Measurements from ENCODE around the gene VWA5B2.
A peak's percentile ranks its signal among the peaks of the same experiment; 100 is the strongest.

VWA5B2 gene

DNA sequence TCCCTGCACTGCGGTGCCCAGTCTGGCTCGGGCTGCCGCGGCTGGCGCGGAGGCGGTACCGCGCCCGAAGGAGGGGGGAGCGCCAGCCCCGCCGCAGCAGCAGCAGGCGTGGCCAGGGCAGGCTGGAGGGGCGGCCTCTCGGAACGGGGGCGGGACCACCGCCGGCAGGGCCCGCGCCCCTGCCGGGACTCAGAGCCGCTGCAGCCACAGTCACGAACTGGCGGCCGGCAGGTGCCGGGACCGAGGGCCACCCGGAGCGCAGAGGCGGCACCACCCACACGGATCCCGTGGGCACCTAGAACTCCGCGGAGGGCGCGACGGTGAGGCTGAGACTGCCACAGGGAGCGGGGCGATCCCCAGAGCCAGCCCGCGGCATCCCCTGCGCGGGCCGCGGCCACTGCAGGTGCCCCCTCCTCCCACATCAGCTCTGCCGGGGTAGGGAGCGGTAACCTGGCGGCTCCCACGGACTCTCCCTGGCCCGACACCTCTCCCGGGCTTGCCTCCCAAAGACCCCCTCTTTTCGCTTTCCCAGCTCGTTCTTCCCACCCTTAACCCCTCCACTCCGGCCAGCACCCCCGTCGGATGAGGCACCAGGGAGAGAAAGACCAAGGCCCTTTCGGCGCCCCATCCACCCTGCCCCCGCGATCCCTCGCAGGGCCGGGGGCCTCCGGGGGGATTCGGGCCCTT, at the start of gene VWA5B2:
Gene VWA5B2 (plus strand): TSS at position 192 of the 687 bp plus-strand sequence. CDS start 944 bp downstream, outside the sequence.
- DNase-seq (ENCODE audit: low read depth in 3 of 3) = peak; percentile 44 to 46 (median 44)

DNA sequence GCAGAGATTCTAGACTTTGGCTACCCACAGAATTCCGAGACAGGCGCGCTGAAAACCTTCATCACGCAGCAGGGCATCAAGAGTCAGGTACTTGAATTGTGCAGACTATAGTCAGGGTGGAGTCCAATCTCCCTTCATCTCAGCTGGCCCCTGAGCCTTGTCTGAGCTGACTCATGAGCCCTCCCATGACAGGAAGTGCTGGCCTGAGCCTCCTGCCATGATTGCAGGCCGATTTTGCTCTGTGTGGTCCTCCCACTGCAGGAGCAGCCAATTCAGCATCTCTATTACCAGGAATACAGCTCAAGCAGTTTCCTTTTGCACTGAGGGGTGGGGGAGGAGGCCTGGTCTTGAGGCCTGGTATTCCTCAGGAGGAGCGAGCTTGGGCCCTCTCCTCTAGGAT, 49.2 kb upstream of the VWA5B2 start:
- DNase-seq (ENCODE audit: low read depth in 3 of 3) = no peak

DNA sequence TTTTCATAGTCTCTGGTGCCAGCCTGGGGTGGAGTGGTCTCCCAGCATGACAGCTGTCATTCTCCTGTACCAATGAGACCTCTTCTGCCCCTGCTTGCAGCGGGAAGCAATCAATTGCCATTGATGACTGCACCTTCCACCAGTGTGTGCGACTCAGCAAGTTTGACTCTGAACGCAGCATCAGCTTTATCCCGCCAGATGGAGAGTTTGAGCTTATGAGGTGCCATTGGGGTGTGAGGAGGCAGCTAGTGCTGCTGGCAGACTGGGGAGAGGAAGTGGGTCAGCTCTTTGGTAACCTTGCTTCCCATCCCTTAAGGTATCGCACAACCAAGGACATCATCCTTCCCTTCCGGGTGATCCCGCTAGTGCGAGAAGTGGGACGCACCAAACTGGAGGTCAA, 47.8 kb upstream of the VWA5B2 start:
- no peak for DNase-seq (ENCODE audit: low read depth in 3 of 3)

DNA sequence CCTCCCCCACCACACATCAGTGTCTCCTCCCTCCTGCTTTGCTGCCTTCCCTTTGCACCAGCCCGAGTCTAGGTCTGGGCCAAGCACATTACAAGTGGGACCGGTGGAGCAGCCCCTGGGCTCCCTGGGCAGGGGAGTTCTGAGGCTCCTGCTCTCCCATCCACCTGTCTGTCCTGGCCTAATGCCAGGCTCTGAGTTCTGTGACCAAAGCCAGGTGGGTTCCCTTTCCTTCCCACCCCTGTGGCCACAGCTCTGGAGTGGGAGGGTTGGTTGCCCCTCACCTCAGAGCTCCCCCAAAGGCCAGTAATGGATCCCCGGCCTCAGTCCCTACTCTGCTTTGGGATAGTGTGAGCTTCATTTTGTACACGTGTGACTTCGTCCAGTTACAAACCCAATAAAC, 45.7 kb upstream of the VWA5B2 start:
- no peak for DNase-seq (ENCODE audit: low read depth in 3 of 3)

DNA sequence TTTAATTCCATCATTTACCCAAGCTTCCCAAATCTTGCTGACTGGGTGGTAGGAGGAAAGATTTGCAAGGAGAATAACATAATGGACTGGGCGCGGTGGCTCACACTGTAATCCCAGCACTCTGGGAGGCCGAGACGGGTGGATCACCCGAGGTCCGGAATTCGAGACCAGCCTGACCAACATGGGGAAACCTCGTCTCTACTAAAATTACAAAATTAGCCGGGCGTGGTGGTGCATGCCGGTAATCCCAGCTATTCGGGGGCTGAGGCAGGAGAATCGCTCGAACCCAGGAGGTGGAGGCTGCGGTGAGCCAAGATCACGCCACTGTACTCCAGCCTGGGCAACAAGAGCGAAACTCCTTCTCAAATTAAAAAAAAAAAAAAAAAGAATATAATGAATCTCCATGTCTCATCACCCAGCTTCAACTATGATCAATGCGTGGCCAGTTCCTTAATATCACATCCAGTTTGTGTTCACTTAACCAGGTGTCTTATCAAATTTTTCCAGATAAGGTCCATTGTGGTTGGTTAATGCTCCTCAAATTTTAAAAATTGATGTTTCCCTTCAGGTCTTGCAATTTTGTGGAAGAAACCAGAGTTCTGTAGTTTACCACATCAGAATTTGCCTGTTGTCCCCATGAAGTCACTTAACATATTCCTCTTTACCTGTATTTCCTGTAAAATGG, 44.7 kb upstream of the VWA5B2 start:
- no peak for DNase-seq (ENCODE audit: low read depth in 3 of 3)

DNA sequence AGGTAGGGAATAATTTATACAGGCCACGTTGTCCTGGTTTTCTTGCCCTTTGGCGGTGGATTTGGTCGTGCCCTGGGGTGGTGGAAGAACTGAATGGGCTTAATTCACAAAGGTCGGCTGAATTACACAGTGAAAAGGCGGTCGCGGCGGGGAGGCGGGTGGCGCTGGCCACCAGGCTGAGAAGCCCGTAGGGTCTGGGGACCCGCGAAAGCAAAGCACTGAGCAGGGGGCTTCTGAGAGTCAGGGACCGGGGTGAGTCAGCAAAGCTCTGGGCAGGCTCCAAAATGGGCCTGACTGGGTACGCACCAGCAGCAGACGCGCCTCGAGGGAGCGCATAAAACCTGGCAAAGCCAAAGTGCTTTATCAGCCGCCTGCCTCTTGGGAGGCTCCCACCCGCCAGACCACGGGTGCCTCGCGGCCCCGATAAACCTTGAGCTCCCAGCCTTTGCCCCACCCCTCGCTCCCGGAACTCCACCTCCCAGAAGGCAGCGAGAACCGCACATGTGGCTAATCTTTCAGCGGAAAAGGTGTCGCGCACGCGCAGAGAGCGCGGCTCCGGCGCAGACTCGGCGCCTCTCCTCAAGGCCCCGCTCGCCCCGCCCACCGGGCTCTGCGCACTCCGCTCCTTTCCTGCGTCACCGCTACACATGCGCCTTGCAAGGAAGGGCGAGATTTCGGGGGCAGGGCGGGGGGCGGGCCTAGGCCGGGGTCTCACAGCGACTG, 43.8 kb upstream of the VWA5B2 start:
- DNase-seq (ENCODE audit: low read depth in 3 of 3) = peak; percentile 98 to 99 (median 98)

DNA sequence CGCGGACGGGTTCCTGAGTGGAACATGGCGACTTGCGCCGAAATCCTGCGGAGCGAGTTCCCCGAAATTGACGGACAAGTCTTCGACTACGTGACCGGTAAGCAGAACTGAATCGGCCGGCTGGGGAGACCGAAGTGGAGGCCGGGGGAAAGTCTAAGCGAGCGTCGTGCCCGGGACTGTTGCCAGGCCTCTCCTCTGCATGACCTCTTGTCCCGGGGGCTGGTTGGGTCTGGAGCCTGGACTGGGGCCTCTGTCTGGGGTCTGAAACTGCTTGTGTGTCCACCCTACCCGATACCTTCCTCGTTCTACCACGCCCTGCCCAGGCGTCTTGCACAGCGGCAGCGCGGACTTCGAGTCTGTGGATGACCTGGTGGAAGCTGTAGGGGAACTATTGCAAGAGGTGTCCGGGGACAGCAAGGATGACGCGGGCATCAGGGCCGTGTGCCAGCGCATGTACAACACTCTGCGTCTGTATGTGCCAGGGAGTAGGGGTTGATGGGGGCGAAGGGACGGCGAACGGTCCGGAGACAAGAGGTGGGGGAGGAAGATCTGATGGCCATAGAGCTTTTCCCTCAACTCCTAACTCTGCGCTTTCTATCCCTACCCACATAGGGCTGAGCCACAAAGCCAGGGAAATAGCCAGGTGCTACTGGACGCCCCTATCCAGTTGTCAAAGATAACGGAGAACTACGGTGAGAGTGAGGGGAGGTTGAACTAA, 43.0 kb upstream of the VWA5B2 start, which contains the start of gene ABCF3:
Gene ABCF3 (plus strand): TSS at position 16 of the 718 bp plus-strand sequence. CDS start 9 bp downstream, at position 25.
- DNase-seq (ENCODE audit: low read depth in 3 of 3) = no peak

DNA sequence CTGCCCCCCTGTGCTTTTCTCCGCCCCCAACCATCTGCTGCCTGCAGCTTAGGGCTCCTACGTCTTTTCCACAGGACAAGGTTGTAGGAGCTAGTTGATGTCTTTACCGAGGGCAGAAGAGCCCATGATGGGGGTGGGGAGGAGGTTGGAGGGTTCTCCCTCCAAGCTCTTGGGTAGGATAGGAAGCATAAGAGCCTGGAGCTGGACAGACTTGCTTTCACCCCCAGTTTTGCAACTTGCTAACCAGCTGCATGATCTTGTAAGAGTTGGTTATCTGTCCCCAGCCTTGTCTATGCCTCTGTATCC, 42.5 kb upstream of the VWA5B2 start:
- DNase-seq (ENCODE audit: low read depth in 3 of 3) = no peak

DNA sequence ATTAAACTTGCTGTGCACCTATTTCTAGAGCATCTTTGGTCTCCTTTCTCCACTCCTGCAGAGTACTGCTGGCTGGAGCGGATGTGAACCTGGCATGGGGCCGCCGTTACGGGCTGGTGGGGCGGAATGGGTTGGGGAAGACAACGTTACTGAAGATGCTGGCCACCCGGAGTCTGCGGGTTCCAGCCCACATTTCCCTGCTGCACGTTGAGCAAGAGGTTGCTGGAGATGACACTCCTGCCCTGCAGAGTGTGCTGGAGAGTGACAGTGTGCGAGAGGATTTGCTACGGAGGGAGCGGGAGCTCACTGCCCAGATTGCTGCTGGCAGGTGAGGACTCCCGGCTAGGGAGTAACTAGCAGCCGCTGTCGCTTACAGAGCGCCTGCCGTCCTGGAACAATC, 41.3 kb upstream of the VWA5B2 start:
- DNase-seq (ENCODE audit: low read depth in 3 of 3) = no peak

DNA sequence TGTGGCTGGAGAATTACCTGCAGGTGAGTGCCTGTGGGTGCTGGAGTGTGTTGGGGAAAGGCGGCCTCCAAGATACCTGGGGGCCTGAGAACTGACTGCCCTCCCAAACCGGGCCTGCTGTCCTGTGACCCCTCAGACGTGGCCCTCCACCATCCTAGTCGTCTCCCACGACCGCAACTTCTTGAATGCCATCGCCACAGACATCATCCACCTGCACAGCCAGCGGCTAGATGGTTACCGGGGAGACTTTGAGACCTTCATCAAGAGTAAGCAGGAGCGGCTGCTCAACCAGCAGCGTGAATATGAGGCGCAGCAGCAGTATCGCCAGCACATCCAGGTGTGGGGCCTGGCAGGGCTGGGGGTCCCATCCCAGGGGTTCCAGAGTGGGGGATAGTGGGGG, 40.0 kb upstream of the VWA5B2 start:
- no peak for DNase-seq (ENCODE audit: low read depth in 3 of 3)

DNA sequence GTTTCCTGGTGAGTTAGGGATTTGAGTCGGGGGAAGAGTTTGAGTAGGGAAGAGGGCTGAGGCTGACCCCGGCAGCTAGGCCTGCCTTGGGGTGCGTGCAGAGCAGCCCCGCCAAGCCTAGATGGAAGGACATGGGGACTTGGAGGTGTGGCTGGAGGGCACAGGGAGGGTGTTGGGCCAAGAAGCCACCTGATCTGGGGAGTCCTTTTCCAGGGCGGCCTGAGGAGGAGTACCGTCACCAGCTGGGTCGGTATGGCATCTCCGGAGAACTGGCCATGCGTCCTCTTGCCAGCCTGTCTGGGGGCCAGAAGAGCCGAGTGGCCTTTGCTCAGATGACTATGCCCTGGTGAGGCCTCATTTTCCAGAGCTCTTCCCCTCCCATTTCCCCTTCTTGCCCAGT, 36.5 kb upstream of the VWA5B2 start:
- no peak for DNase-seq (ENCODE audit: low read depth in 3 of 3)

DNA sequence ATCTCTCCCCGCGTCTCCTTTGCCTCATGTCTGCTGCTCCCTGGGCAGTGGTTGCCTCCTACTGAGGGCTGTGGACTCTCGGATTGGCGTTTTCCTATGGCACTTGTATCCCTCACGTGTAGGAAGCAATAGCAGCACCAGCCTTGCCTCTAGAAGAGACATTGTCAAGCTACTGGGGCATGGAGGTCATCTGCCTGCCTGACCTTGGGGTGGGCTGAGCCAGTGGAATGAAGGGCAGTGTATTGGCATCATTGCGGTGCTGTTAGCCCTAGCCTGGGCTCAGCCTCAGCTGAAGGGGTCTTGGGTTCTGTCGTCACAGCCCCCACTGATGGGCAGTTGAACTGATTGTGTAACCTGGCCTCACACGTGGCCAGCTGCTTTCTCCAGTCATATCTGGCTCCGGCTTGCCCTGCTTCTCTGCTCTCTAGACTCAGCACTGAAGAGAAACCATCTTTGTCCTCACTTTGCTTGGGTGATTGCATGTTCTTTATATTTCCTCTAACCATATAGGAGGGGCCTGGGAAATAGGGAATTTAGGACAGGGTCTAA, 35.3 kb upstream of the VWA5B2 start:
- DNase-seq (ENCODE audit: low read depth in 3 of 3) = no peak

DNA sequence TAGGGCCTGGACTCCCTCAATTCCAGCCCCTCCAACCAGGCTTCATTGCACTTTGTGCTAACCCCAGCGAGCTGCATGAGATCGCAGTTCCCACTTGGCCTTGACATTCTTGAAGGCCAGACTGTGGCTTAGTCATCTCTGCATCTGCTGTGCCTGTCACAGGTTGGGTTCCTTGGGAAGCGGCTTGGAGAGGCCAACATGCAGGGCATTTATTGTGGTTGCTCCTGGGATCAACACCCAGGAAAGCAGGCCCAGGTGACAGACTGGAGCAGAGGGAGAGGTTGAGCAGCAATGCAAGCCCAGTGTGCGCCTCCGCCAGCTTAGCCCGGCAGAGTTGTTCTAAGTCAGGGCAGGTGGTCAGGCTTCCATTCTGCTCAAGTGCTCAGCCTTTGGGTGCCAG, 32.8 kb upstream of the VWA5B2 start:
- no peak for DNase-seq (ENCODE audit: low read depth in 3 of 3)

DNA sequence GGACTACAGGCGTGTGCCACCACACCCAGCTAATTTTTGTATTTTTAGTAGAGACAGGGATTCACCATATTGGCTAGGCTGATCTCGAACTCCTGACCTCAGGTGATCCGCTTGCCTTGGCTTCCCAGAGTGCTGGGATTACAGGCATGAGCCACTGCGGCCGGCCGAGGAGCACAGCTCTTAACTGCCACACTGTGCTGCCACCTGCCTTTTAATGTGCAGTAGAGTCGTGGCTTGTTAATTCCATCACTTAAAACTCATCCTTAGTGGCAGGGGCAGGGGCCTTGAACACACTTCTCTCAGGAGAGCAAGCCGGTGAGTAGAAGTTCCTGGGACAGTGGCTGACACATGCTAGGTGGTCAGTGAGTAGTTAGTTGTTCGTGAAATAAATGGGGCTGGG, 30.9 kb upstream of the VWA5B2 start:
- DNase-seq (ENCODE audit: low read depth in 3 of 3) = no peak

DNA sequence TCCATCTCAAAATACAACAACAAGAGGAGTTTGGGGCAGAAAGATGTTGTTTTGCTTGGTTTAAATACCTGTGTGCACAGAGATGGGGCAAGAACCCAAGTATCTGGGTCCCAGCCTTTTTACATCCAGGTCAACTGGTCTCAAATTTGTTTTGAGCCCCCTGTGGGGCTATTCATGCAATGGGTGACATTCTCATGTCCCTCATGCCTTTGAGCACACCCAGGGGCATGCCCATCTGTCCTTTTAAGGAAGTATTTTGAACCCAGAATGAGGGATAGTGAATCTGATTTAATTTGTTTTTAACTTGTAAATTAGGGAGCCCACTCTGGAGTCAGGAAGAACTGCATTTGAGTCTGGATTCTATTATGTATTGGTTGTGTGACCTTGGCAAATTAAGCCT, 28.6 kb upstream of the VWA5B2 start:
- no peak for DNase-seq (ENCODE audit: low read depth in 3 of 3)

DNA sequence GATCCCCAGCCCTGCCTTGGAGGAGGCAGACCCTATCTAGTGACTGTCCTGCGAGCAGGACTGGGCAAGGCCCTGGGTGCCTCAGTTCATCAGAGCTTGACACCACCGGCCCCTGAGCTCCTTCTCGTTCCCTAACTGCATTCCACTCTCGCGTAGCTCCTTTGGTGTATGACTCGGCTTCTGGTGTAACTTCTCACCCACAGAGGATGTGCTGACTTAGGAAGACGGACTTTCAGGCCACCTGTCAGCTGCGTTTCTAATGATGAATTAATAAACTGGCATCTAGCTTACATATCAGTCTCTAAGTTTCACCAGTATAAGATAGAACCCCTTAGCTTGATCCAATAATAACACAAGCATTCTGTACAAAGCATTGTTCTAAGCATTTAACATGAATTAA, 25.9 kb upstream of the VWA5B2 start:
- DNase-seq (ENCODE audit: low read depth in 3 of 3) = no peak

DNA sequence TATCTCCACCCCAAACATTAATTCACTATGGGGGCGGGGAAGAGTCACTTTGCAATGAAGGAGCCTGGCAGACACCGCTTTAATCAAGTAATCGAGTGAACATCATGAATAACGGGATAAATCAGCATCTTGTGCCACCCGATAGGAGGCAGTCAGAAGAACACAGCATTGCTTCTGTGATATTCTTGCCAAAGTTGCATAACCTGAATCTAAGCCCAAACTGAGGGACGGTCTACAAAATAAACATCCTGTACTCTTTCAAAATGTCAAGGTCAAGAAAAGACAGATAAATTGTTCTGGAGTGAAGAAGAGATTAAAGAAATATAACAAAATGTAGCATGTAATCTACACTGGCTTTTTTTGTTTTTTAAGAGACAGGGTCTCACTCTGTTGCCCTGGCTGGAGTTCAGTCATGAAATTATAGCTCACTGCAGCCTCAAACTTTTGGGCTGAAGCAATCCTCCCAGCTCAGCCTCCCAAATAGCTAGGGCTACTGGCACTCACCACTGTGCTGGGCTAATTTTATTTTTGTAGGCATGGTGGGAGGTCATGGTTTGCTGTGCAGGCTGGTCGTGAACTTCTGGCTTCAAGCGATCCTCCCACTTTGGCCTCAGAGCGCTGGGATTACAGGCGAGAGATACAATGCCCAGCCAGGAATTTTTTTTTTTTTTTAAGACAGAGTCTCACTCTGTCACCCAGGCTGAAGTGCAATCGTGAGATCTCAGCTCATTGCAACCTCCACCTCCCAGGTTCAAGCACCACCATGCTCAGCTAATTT, 20.1 kb upstream of the VWA5B2 start:
- DNase-seq (ENCODE audit: low read depth in 3 of 3) = no peak

DNA sequence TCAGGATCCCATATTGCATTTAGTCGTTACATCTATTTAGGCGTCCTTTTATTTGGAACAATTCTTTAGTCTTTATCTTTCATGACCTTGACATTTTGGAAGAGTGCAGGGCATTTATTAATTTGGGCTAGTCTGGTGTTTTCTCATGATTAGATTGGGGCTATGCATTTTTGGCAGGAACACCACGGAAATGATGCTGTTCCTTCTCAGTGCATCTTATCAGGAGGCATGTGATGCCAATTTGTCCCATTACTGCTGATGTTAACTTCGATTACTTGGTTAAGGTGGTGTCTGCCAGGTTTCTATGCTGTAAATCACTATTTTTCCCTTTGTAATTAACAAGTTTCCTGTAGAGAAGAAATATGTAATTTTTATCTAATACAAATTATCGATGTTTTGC, 18.1 kb upstream of the VWA5B2 start:
- DNase-seq (ENCODE audit: low read depth in 3 of 3) = no peak

DNA sequence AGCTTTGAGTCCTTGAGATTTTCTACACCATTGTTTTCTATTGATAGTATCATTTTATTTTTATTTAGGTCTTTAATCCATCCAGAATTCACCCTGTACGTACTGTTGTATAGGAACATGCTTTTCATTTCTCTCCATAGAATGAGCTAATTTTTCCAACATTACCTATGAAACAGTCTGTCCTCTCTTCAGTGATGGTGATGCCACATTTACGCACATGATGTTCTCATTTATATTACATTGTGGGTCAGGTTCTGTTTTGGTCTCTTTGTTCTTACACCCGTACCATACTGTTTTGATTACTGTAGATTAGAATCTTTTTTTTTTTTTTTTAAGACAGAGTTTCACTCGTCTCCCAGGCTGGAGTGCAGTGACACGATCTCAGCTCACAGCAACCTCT, 17.7 kb upstream of the VWA5B2 start:
- DNase-seq (ENCODE audit: low read depth in 3 of 3) = no peak

DNA sequence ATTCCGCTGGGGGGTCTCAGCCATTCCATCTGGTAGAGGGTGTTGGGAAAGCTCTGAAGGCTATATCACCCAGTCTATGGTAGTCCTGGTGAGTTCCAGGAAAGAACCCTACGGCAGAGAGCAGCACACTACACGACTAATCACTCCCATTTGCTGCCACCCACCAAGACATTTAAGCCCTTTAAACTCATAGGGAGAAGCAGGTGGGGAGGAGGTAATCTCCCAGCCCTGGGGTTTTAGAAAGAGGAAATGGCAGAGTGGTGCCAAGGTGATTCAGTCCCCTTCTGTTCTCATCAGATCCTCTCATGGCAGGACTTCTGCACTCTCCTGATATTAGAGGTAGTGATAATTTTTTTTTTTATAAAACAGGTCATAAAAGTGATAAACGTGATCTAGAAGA, 10.6 kb upstream of the VWA5B2 start:
- DNase-seq (ENCODE audit: low read depth in 3 of 3) = no peak

DNA sequence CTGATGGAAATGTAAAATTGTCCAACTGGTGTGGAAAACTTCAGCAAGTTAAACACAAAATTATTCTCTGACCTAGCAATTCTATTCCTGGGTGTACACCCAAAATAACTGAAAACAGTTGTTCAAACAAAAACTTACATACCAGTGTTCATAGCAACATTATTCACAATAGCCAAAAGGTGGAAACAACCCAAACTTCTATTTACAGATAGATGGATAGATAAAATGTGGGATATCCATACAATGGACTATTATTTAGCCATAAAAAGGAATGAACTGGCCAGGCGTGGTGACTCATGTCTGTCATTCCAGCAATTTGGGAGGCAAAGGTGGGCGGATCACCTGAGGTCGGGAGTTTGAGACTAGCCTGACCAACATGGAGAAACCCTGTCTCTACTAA, 6.9 kb upstream of the VWA5B2 start:
- no peak for DNase-seq (ENCODE audit: low read depth in 3 of 3)

Measured in stimulated activated CD4-positive, alpha-beta T cell treated with anti-CD3 and anti-CD28 coated beads, TNF-alpha, amount 100 ng/mL, for 4 hours (primary cell).